Stimulated activated naive CD4-positive, alpha-beta T cell treated with Interleukin-2 at 50 U/mL for 16 hours (primary cell): ENCODE measurements around the gene RIPK4.
"Not testable (repeated sequence)": the region's sequence is repeated elsewhere in the genome, so short reads cannot be mapped to it uniquely, and the experiment has no call there.

Experiments
- DNase-seq: peaks from one replicate; lab custom pipeline; 2025; lab: John Stamatoyannopoulos, UW

The RIPK4 gene

DNA sequence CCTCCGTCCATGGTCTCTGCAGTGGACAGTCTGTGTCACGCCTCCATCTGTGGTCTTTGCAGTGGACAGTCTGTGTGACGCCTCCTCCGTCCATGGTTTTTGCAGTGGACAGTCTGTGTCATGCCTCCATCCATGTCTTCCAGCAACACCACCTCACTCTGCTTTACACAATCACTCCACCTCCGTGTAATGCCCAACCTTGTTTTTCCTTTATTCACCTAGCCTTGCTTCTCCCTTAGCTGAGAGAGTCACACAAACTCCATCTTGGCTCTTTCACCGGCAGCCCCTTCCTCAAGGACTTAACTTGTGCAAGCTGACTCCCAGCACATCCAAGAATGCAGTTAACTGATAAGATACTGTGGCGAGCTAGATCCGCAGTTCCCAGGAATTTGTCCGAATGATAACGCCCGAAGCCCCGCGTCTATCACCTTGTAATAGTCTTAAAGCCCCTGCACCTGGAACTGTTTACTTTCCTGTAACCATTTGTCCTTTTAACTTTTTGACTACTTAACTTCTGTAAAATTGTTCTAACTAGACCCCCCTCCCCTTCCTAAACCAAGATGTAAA is 52.5 kb downstream of the RIPK4 start:
- DNase-seq: not testable (repeated sequence)

DNA sequence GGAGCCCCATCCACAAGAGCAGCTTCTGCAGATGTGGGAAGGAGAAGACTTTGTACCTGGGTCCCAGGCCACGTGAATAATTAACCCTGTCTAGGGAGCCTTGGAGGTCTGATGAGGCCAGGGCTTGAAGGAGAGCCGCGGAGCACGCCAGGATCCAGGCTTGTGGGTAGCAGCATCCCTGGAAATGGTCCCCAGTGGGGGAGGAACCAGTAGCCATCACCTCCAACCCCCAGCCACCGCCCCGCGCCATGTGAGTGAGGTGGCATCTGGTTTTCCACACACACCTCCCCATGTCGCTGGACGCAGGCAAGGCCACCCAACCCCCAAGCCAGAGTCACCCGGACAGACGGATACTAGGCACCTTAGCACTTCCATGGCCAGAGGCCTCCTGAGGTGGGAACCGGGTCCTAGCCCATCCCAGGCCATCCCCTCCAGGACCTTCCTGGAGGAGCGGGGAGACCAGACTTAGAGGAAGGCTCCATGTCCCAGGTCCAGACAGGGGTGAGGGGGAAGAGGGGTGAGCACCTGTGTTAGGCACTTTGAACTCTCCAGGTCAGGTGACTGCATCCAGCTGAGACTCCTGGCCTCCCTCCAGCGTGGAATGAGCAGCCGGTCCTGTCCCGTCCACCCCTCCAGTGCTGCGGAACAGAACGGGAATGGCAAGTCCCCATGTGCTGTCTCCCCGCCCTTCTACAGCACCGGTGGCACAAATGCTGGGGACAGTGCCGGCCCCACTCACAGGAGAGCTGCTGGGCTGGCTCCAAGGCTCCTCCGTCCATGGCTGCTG is 53.2 kb downstream of the RIPK4 start:
- DNase-seq: no peak

DNA sequence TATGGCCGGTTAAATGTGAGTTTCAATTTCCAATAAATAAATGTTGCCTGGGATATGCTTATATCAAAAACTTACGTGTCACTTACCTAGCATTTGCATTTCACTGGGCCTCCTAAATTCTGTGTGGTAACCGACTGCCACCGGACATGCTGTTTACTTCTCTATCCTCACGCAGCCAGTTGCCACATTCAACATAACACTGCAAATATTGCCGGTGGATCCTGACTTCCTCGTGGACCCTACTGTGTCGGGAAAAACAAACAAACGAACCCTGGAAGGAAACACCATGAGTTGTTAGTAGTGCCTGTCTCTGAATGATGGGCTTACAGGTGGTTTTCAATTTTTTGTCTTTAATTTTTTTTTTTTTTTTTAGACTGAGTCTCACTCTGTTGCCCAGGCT is 54.1 kb downstream of the RIPK4 start:
- no peak for DNase-seq

DNA sequence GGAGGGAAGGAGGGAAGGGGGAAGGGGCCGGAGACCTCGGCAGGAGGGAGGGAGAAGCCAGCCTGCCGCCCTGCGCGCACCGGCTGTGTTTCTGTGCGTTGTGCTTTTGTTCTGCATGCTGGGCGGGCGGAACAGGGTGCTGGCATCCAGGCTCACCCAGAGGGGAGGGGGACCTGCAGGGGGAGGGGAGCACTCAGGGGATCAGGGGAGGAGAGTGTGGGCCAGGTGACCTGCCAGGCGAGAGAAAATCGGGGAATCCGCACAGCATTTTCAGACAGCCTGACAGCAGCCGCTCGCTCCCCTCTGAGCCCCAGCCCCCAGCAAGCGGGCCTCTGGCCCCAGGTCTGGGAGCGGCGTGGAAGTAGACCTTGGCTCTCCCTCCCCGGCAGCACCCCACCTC is 54.7 kb downstream of the RIPK4 start:
- DNase-seq: no peak

DNA sequence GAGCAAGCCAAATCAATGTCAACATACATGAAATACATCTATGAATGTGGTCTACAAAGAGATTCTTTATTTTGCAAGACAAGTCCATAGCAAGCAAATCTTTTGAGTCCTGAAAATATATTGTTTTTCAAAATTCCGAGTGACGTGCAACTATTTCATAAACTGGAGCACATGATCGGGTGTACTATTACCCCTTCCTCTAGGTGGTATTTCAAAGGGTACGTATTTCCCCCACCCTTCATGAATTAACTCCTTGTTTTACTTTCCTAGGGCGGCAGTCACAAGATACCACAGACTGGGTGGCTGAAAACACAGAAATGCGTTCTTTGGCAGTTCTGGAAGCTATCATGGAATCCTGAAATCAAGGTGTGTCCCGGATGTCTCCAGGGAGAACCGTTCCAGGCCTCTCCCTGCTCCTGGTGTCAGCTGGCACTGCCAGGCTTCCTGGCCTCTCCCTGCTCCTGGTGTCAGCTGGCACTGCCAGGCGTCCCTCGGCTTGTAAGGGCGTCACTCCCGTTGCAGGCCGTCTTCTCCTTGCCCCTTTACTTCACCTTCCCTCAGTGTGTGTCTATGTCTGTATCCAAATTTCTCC is 55.3 kb downstream of the RIPK4 start:
- no peak for DNase-seq

GRCh38 chr21:41710823-41711160 is 56.1 kb downstream of the RIPK4 start:
- no peak for DNase-seq

DNA sequence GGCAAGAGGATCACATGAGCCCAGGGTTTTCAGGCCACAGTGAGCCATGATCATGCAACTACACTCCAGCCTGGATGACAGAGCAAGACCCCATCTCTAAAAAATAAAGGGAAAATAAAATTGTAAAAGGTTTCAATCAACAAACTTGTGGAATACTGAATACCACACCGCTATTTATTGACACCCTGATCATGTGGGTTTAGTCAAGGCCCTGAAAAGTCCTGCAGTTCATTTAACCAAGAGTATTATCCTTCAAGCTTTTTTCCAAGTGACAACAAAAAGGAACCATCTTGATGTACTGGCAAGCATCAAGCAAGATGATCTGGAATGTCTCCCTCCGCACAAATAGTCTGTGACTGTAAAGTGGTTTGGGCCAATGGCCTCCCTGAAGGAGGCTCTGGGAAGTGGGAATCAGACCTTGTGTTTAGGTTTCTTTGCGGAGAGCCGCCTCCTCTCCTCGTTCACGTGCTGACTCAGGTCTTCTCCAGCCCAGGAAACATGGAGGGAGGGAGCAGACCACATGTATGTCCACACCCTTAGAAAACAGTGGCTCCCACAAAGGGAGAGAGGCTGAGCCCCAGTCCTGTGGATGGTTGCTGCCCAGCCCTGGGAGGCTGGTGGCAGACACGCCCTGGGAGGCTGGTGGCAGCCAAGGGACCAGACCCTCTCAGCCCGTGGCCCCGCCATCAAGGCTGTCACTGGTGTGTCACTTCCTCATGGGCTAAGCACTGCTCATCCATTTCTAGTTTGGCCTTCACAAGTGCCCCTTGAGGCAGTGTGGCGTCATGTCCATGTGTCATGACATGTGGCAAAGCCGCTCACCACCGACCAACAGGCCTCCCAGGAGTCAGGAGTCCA is 56.7 kb downstream of the RIPK4 start:
- DNase-seq: no peak

DNA sequence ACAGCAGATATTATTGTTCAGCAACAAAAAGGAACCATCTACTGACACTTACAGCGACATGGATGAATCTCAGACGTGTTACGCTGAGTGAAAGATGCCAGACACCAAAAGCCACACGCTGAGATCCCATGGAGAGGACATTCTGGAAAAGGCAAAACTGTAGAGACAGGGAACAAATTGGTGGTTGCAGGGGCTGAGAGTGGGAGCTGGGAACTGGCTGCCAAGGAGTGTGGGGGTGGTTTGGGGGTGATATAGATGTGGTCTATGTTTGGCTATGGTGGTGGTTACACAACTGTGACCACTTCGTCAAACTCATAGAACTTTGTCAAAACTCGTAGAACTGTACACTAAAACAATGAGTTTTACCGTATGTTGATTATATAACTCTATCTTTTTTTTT is 57.7 kb downstream of the RIPK4 start:
- DNase-seq: no peak

DNA sequence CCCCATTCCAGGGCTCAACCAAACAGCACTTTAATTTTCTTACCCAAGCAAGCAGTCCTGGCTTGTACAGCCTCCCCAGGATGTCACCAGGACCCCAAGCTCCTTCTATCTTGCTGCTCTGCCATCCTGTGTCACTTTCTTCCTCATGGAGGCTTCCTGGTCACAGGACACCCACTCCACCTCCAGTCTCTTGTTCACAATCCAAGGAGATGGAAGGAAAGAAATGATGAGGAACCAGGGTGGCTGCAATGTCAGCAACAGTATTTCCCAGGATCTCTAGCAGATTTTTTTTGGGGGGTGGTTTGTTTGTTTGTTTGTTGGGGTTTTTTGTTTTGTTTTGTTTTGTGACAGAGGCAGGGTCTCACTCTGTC is 58.9 kb downstream of the RIPK4 start:
- DNase-seq: no peak

GRCh38 chr21:41707231-41707959 is 59.5 kb downstream of the RIPK4 start:
- no peak for DNase-seq

DNA sequence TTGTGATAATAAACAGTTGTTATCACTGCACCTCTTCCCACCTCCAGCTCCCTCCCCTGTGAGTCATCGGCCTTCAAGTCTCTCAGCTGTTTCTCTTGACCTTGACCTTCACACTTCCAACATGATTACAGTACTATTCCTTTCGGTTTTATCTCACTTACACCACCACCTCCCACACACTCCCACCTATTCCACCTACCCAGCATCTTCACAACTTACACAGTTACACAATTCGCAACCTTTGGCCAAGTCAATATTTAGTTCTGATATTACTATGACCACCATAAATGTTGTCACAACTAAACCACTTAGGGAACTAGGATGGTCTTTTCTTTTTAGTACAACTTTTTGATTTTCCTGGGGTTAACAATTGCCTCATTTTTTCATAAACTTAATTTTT is 60.2 kb downstream of the RIPK4 start:
- DNase-seq: peak; percentile 19

GRCh38 chr21:41706263-41706639 is 60.6 kb downstream of the RIPK4 start:
- DNase-seq: no peak

DNA sequence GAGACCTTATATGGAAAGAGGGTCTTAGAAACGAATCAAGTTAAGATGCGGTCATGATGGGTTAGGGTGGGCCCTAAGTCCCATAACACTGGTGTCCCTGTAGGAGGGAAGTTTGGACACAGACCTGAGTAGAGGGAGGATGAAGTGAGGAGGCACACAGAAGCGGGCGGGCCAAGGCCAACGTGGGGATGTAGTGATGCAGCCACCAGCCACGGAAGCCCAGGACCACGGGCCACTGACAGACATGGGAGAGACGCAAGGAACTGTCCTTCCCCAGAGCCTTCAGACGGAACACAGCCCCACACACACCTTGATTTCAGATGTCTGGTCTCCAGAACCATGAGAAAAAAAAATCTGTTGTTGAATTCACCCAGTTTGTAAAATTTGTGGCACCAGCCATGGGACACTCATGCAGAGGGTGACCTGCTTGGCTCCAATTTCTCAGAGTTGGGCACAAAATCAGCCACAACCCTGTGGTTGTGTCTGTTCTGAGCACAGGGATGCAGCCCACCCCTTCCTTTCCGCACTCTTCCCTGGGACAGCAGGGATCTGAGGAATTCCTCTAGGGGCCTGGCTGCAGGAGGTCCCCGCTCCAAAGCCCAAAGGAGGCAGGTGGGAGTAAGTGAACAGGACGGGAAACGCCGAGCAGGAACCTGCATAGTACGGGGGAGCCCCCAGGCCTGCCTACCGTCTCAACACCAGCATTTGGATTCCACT is 61.1 kb downstream of the RIPK4 start:
- DNase-seq: no peak

- no peak for DNase-seq
Observed at GRCh38 chr21:41703857-41704501, 62.9 kb downstream of the RIPK4 start.

- no peak for DNase-seq
Observed at GRCh38 chr21:41701749-41702148, 65.1 kb downstream of the RIPK4 start.

DNA sequence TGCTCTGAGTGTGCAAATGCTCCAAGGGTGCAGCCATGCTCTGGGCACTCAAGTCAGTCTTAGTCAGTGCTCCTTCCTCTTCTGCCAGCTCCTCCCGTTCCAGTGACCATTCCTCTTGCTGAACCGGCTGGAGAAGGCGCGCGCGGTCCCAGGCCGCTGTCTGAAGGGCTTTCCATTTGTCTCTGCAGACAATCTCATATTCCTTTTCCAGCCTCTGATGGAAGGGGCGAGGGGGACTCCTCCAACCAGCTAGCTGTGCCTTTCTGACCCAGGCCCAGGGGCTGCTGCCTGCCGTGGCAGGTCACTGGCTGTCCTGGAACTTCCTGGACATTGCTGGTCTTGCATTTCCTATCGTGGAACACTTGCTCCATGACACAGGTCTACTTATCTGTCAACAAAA is 67.5 kb downstream of the RIPK4 start:
- no peak for DNase-seq

DNA sequence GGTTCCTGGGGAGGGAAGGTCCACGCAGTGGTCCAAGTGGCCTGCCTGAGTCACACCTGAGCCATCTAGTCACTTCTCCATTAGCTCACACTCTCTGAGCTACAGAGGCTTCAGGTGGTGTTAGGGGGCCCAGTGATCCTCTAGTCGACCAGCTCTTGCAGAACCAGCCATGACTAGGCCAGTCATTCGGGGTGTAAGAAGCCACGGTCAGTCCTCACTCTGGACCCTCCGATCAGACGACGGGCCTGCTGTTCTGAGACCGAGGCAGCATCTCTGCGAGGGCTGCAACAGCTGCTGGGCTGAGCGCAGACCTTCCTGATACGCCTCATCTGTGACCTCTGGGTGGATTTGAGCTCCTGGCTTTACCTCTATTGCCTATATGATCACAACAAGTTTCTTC is 68.8 kb downstream of the RIPK4 start:
- no peak for DNase-seq

- DNase-seq: no peak
Observed at GRCh38 chr21:41695513-41695912, 71.3 kb downstream of the RIPK4 start.

- not testable (repeated sequence) for DNase-seq
Observed at GRCh38 chr21:41694042-41694441, 72.8 kb downstream of the RIPK4 start.

DNA sequence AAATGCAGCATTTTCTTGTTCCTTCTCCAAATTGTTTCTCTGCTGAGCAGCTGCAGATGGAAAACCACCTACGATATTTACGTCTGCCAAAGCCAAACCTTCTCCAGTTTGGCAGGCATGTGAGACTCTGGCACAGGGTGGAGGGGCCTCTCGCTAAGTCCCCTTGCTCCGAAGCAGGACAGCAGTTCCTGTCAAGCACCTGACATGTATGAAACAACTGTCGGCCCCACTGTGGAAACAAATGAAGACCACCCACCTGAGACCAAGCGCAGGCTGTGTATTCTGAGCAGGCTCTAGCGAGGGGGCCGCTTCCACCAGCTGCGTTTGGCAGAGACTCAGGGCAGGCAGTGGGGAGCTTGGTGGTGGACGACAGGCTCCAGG is 74.7 kb downstream of the RIPK4 start:
- DNase-seq: no peak
